IMR-90 (cell line): ENCODE results near the gene ABCC3. TPM values are rescaled to one million over a fixed set of nuclear protein-coding genes. Genes with fewer than 3 reads are reported as not detected.

Source experiments
- ATAC-seq: fragments of 200-7000 bp; cut with Tn5 transposase; 2 replicates; pipeline ENCODE4 v1.9.1; 2020; ENCODE audit warnings: low read depth, mild to moderate bottlenecking, moderate library complexity
- BruUV-seq: library from RNA; stranded (reverse); fragments of 400-500 nt; replicated peaks from 2 replicates; lab custom pipeline; 2021; lab: Mats Ljungman, UMichigan
- CTCF ChIA-PET: fragments of 300-600 bp; formaldehyde crosslinking; extraction: SDS; loops from one replicate; lab custom pipeline; 2021; ENCODE audit warnings: antibody characterized with exemption; lab: Yijun Ruan, JAX
- POLR2A ChIA-PET: fragments of 300-600 bp; sonication (Branson Sonifier 250); formaldehyde crosslinking; loops from one replicate; lab custom pipeline; 2022; ENCODE audit warnings: antibody characterized with exemption; ENCODE audit not compliant: unreplicated experiment; lab: Charles Lee
- DNase-seq: peaks from one replicate; pipeline ENCODE4 v3.0.0; 2013
- H2AFZ ChIP-seq: replicated peaks from 2 replicates; pipeline ENCODE3; 2013; ENCODE audit warnings: low read length, mild to moderate bottlenecking; ENCODE audit not compliant: poor library complexity
- H2AK5ac ChIP-seq: 2 replicates; pipeline ENCODE4 v1.6.1; 2013; ENCODE audit warnings: low read depth, low read length, inconsistent platforms
- H2AK9ac ChIP-seq: replicated peaks from 2 replicates; pipeline ENCODE3; 2013; ENCODE audit warnings: mild to moderate bottlenecking, low read depth, low read length, moderate library complexity; ENCODE audit not compliant: poor library complexity
- H2BK120ac ChIP-seq: 2 replicates; pipeline ENCODE4 v1.6.1; 2013; ENCODE audit warnings: low read depth, low read length, inconsistent platforms
- H2BK15ac ChIP-seq: 3 replicates; pipeline ENCODE4 v1.6.1; 2013; ENCODE audit warnings: low read depth, low read length, inconsistent platforms
- H2BK20ac ChIP-seq: 2 replicates; pipeline ENCODE4 v1.6.1; 2013; ENCODE audit warnings: low read depth, mild to moderate bottlenecking, inconsistent platforms, low read length, moderate library complexity
- H2BK5ac ChIP-seq: 2 replicates; pipeline ENCODE4 v1.6.1; 2013; ENCODE audit warnings: mild to moderate bottlenecking, low read depth, low read length, inconsistent platforms; ENCODE audit not compliant: poor library complexity, severe bottlenecking
- H3K14ac ChIP-seq: replicated peaks from 2 replicates; pipeline ENCODE4 v1.6.1; 2013; ENCODE audit warnings: low read depth, low read length, inconsistent platforms
- H3K18ac ChIP-seq: 2 replicates; pipeline ENCODE4 v1.6.1; 2013; ENCODE audit warnings: low read depth, low read length, control low read depth
- H3K23ac ChIP-seq: 2 replicates; pipeline ENCODE4 v1.6.1; 2013; ENCODE audit warnings: low read depth, low read length, inconsistent platforms
- H3K27ac ChIP-seq: 2 replicates; pipeline ENCODE4 v1.5.1; 2013; ENCODE audit warnings: mild to moderate bottlenecking, control low read depth, low read length; ENCODE audit not compliant: insufficient read depth
- H3K27me3 ChIP-seq: 2 replicates; pipeline ENCODE4 v1.6.1; 2013; ENCODE audit warnings: low read length; ENCODE audit not compliant: control insufficient read depth, insufficient read depth
- H3K36me3 ChIP-seq: 2 replicates; pipeline ENCODE4 v1.6.1; 2013; ENCODE audit warnings: low read length, mixed read lengths; ENCODE audit not compliant: control insufficient read depth, insufficient read depth
- H3K4ac ChIP-seq: 2 replicates; pipeline ENCODE4 v1.6.1; 2013; ENCODE audit warnings: low read depth, low read length, inconsistent platforms
- H3K4me1 ChIP-seq: 2 replicates; pipeline ENCODE4 v1.6.1; 2013; ENCODE audit warnings: low read length, mixed read lengths; ENCODE audit not compliant: control insufficient read depth, insufficient read depth
- H3K4me2 ChIP-seq: 2 replicates; pipeline ENCODE4 v1.6.1; 2013; ENCODE audit warnings: low read depth, mild to moderate bottlenecking, control low read depth, low read length, moderate library complexity
- H3K4me3 ChIP-seq: 2 replicates; pipeline ENCODE4 v1.5.1; 2013; ENCODE audit warnings: low read depth, mild to moderate bottlenecking, control low read depth, low read length, moderate library complexity; ENCODE audit not compliant: insufficient read depth
- H3K56ac ChIP-seq: 2 replicates; pipeline ENCODE4 v1.6.1; 2013; ENCODE audit warnings: low read length, inconsistent platforms; ENCODE audit not compliant: insufficient read depth; ENCODE audit errors: extremely low read depth
- H3K79me1 ChIP-seq, 2 experiments: 2 replicates each; pipeline ENCODE4 v1.6.1; 2013; ENCODE audit warnings: low read length in 2 of 2, inconsistent platforms in 1 of 2, low read depth in 1 of 2
- H3K9ac ChIP-seq: 2 replicates; pipeline ENCODE4 v1.6.1; 2013; ENCODE audit warnings: low read depth, low read length, control low read depth
- H3K9me1 ChIP-seq: 2 replicates; pipeline ENCODE4 v1.6.1; 2013; ENCODE audit warnings: low read length, inconsistent platforms; ENCODE audit not compliant: insufficient read depth
- H3K9me3 ChIP-seq: 2 replicates; pipeline ENCODE4 v1.6.1; 2013; ENCODE audit warnings: low read length; ENCODE audit not compliant: control insufficient read depth, insufficient read depth
- H4K20me1 ChIP-seq: 2 replicates; pipeline ENCODE4 v1.6.1; 2013; ENCODE audit warnings: low read length, inconsistent platforms; ENCODE audit not compliant: insufficient read depth
- H4K5ac ChIP-seq: 2 replicates; pipeline ENCODE4 v1.6.1; 2013; ENCODE audit warnings: mild to moderate bottlenecking, low read depth, low read length, control low read depth
- H4K8ac ChIP-seq, 2 experiments: 2 replicates each; pipeline ENCODE4 v1.6.1; 2013; ENCODE audit warnings: low read depth in 2 of 2, low read length in 2 of 2, control low read depth in 1 of 2, inconsistent platforms in 1 of 2
- H4K91ac ChIP-seq: 2 replicates; pipeline ENCODE4 v1.6.1; 2013; ENCODE audit warnings: low read depth, low read length, inconsistent platforms; ENCODE audit not compliant: insufficient read depth
- CHD1 ChIP-seq: IDR thresholded peaks from 2 replicates; pipeline ENCODE4 v1.6.1; 2012; ENCODE audit warnings: low read depth, low read length, improper control_type of control experiment
- CTCF ChIP-seq: conservative IDR thresholded peaks from 2 replicates; pipeline ENCODE4 v1.5.1; 2012; ENCODE audit warnings: mild to moderate bottlenecking, low read depth, low read length, improper control_type of control experiment
- MAZ ChIP-seq: IDR thresholded peaks from 2 replicates; pipeline ENCODE4 v1.6.1; 2012; ENCODE audit warnings: low read depth, mild to moderate bottlenecking, low read length, improper control_type of control experiment, moderate library complexity, borderline replicate concordance
- MXI1 ChIP-seq: IDR thresholded peaks from 2 replicates; pipeline ENCODE4 v1.6.1; 2012; ENCODE audit warnings: low read depth, mild to moderate bottlenecking, low read length, moderate library complexity, borderline replicate concordance
- NFE2L2 ChIP-seq: fragments of 150-350 bp; IDR thresholded peaks from 2 replicates; pipeline ENCODE4 v1.6.1; 2016; ENCODE audit warnings: low read depth, mild to moderate bottlenecking, low read length
- POLR2A ChIP-seq: IDR thresholded peaks from 2 replicates; pipeline ENCODE4 v1.6.1; 2012; ENCODE audit warnings: mild to moderate bottlenecking, low read depth, low read length
- RAD21 ChIP-seq: IDR thresholded peaks from 2 replicates; pipeline ENCODE4 v1.6.1; 2012; ENCODE audit warnings: low read length, improper control_type of control experiment
- SMC3 ChIP-seq: fragments of 150-350 bp; IDR thresholded peaks from 2 replicates; pipeline ENCODE4 v1.6.1; 2016; ENCODE audit warnings: low read depth, mild to moderate bottlenecking, antibody characterized with exemption, low read length, moderate library complexity
- USF2 ChIP-seq: fragments of 150-350 bp; IDR thresholded peaks from 2 replicates; pipeline ENCODE4 v1.6.1; 2017; ENCODE audit warnings: mild to moderate bottlenecking, antibody characterized with exemption, low read length, low read depth
- WGBS, 2 experiments: methylation state at CpG; one replicate each; pipeline versions ENCODE4 v1.1.5 to v1.1.7; 2013; ENCODE audit warnings: missing lambda C conversion rate in 2 of 2; ENCODE audit not compliant: insufficient read length in 1 of 2; ENCODE audit errors: extremely low coverage in 2 of 2; 5-methylcytosine and 5-hydroxymethylcytosine counted together
- dilution Hi-C: fragments of 300-500 bp; cut with HindIII; formaldehyde crosslinking; loops from one replicate; pipeline ENCODE4 v1.14.3; 2018; ENCODE audit warnings: low sequenced_read_pairs; ENCODE audit not compliant: unreplicated experiment
- in situ Hi-C: fragments of 300-500 bp; cut with MboI; formaldehyde crosslinking; loops from 3 replicates; pipeline ENCODE4 v1.14.3; 2019; ENCODE audit warnings: low sequenced_read_pairs, inconsistent platforms, mixed read lengths
- intact Hi-C: fragments of 100-400 bp; cut with micrococcal nuclease; formaldehyde crosslinking; loops from 2 replicates; pipeline ENCODE4 v1.10.0; 2022
- polyA plus RNA-seq, 3 experiments: library from polyadenylated mRNA; depleted of rRNA; stranded (reverse); fragments of >200 nt; gene quantifications; 2 replicates each; pipeline ENCODE4 v1.2.3, GENCODE V29; 2012; ENCODE audit warnings: low replicate concordance in 1 of 3
- total RNA-seq: library from RNA; depleted of rRNA; stranded (reverse); fragments of >200 nt; gene quantifications from 2 replicates; pipeline ENCODE4 v1.2.3, GENCODE V29; 2012

The ABCC3 gene
- total and polyA plus RNA-seq, 2 of the 4 experiments (the other 2 are of a cell fraction): 3.2 to 6.6 TPM

- no peak overlapping the region for H2AFZ ChIP-seq
- no CpG with 5 or more reads among the region's 3 CpGs for WGBS, 2 experiments
- no peaks in the 10 kb centered on the region for H3K9me3 ChIP-seq
- H3K9me1 ChIP-seq: peaks cover 1% of the 10 kb centered on the region
- no peak overlapping the region for H3K9ac ChIP-seq
- no peak overlapping the region for H3K18ac ChIP-seq
- no peak overlapping the region for H3K4me3 ChIP-seq
- no peak overlapping the region for H2BK5ac ChIP-seq
- no TSS peak for BruUV-seq
- H3K56ac ChIP-seq: no peak overlapping the region
- H2AK5ac ChIP-seq: no peak overlapping the region
- H3K27me3 ChIP-seq: no peaks in the 10 kb centered on the region
- no peak overlapping the region for H2BK120ac ChIP-seq
- H3K79me1 ChIP-seq: peaks cover 10 to 41% of the 10 kb centered on the region in 2 experiments
- ATAC-seq (no peak), DNase-seq (no peak)
- no peak overlapping the region for H2AK9ac ChIP-seq
- peaks cover 15% of the 10 kb centered on the region for H3K4me1 ChIP-seq
- intact Hi-C loops (no loop called here), dilution Hi-C loops (no loop called here), in situ Hi-C loops (loop anchor here (10.0 kb wide), 1 partner anchor 213 kb away; no protein-coding TSS in a partner anchor)
- no peak overlapping the region for H3K27ac ChIP-seq
- H3K23ac ChIP-seq: no peak overlapping the region
- H4K20me1 ChIP-seq: peaks cover 4% of the 10 kb centered on the region; the same call in 1 of the 2 replicates
- no peak overlapping the region for H4K8ac ChIP-seq
- no peak overlapping the region for H4K91ac ChIP-seq
- CTCF ChIA-PET: interaction anchor here (1.3 kb wide), 1 partner anchor 147 kb away, joined by 4 read pairs; no protein-coding TSS in a partner anchor
- no peak overlapping the region for H3K4ac ChIP-seq
- H2BK15ac ChIP-seq: no peak overlapping the region
- no peak overlapping the region for H3K4me2 ChIP-seq
- H3K14ac ChIP-seq: no peak overlapping the region
- H4K5ac ChIP-seq: no peak overlapping the region
- POLR2A ChIA-PET: no interaction called here
- H2BK20ac ChIP-seq: no peak overlapping the region
- no peak for TF ChIP-seq MXI1
- no peak for TF ChIP-seq POLR2A
- TF ChIP-seq USF2: no peak
- TF ChIP-seq SMC3: no peak
- no peak for TF ChIP-seq CHD1
- TF ChIP-seq NFE2L2: no peak
- TF ChIP-seq CTCF: no peak
- no peak for TF ChIP-seq RAD21
- no peak for TF ChIP-seq MAZ
- H3K36me3 ChIP-seq: peaks cover 27% of the 10 kb centered on the region
These were observed 63.1 kb downstream of the ABCC3 start for GRCh38 chr17:50697663-50698272.
